Measurements from ENCODE around the gene PDGFC. TPM values are rescaled to one million over a fixed set of nuclear protein-coding genes. Genes with fewer than 3 reads are reported as not detected.
A peak's percentile ranks its signal among the peaks of the same experiment; 100 is the strongest.

PDGFC gene
- total RNA-seq, 1 experiment from 2014 or later: 64.5 TPM

DNA sequence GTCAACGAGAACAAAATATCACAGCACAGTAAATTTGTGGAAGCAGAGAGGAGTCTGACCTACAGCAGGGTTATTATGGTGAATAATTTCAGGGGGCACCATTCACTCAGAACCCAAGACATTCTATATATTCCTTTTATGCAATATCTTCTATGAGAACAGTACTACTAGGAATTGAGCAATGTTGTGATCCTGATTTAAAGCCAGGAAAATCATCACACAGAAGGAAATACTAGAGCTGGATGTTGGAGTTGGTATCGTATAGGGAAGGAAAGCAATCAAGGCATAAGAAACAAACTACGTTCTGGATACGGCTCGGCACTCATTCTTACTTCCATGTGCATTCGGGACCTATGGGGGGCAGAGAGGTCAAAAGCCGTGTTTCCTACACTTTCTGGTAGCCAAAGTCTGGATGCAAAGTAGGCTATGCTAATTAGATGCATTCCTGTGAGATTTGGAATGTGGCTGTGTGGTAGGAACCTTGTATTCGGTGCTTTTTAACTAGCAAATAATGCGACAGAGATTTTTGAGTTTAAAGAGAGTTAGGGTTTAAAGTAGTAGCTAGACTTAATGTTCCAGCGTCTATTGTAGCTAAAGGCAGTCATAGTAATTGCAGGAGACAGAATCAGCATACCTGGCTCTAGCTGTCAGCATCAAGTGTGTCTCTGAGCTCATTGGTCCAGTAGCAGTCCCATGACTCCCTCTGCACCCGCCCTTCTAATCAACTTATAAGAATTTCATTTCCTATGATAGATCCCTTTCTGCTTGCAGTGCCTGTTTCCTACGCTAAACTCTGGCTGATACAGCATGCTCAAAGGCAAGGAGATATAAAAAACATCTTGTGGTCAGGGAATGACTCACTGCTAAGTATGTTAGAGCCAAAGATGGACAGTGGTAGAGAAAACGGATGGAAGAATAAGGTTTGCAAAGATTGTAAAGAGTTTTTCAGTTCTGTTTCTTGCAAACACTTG, 43.3 kb upstream of the PDGFC start:
- DNase-seq: peak; percentile 12
- TF ChIP-seq, protein P1, sequence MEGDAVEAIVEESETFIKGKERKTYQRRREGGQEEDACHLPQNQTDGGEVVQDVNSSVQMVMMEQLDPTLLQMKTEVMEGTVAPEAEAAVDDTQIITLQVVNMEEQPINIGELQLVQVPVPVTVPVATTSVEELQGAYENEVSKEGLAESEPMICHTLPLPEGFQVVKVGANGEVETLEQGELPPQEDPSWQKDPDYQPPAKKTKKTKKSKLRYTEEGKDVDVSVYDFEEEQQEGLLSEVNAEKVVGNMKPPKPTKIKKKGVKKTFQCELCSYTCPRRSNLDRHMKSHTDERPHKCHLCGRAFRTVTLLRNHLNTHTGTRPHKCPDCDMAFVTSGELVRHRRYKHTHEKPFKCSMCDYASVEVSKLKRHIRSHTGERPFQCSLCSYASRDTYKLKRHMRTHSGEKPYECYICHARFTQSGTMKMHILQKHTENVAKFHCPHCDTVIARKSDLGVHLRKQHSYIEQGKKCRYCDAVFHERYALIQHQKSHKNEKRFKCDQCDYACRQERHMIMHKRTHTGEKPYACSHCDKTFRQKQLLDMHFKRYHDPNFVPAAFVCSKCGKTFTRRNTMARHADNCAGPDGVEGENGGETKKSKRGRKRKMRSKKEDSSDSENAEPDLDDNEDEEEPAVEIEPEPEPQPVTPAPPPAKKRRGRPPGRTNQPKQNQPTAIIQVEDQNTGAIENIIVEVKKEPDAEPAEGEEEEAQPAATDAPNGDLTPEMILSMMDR (IDR thresholded peaks at IDR 0.05; ENCODE audit: unreplicated experiment): no peak
- Mint-ChIP-seq H3K9me3 (ENCODE audit: low read depth, unreplicated experiment) (no peaks in the 10 kb centered on the region), H3K27me3 (ENCODE audit: unreplicated experiment) (no peaks in the 10 kb centered on the region), H3K27ac (ENCODE audit: unreplicated experiment) (no peak overlapping the region), H3K4me3 (ENCODE audit: low read depth, unreplicated experiment) (no peak overlapping the region), H3K36me3 (ENCODE audit: insufficient read depth, unreplicated experiment) (no peaks in the 10 kb centered on the region), H3K4me1 (ENCODE audit: low read depth, unreplicated experiment) (peaks cover 9% of the 10 kb centered on the region)
- CTCF ChIA-PET: interaction anchor here (1.0 kb wide), 2 partner anchors 15 to 31 kb away, joined by 3 to 4 read pairs; no protein-coding TSS in a partner anchor
- BruUV-seq (replicated peaks): no TSS peak
- intact Hi-C loops (cut with micrococcal nuclease; ENCODE audit: unreplicated experiment): no loop called here

- TF ChIP-seq, protein P1 (IDR thresholded peaks at IDR 0.05; ENCODE audit: unreplicated experiment): no peak
- Mint-ChIP-seq H3K27me3 (ENCODE audit: unreplicated experiment) (no peaks in the 10 kb centered on the region), H3K36me3 (ENCODE audit: insufficient read depth, unreplicated experiment) (no peaks in the 10 kb centered on the region), H3K4me1 (ENCODE audit: low read depth, unreplicated experiment) (peaks cover 9% of the 10 kb centered on the region), H3K27ac (ENCODE audit: unreplicated experiment) (no peak overlapping the region), H3K9me3 (ENCODE audit: low read depth, unreplicated experiment) (no peaks in the 10 kb centered on the region), H3K4me3 (ENCODE audit: low read depth, unreplicated experiment) (no peak overlapping the region)
- intact Hi-C loops (cut with micrococcal nuclease; ENCODE audit: unreplicated experiment): no loop called here
- DNase-seq: no peak
- CTCF ChIA-PET: interaction anchor here (1.2 kb wide), 1 partner anchor 15 kb away, joined by 3 read pairs; no protein-coding TSS in a partner anchor
- BruUV-seq (replicated peaks): no TSS peak
These were observed 42.1 kb upstream of the PDGFC start for GRCh38 chr4:157013656-157014055.

DNA sequence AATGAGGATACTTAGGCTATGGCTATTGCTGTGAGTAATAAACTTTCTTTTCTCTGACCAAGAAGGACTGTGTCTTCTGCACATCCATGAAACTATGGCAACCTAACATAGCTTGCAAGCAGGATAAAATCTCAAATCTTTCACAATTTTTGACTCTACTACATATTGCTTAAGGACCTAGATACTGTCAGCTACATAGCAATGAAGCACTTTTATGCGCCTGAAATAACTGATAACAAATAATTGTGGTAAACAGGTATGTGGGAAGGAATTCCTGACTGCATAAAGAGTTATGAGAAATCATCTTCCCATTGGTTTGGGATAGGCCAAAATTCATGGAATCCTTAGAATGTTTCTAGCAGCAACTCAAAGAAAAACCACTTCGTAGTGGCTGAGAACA, 41.2 kb upstream of the PDGFC start:
- CTCF ChIA-PET: interaction anchor here (1.2 kb wide), 1 partner anchor 14 kb away, joined by 3 read pairs; no protein-coding TSS in a partner anchor
- intact Hi-C loops (cut with micrococcal nuclease; ENCODE audit: unreplicated experiment): no loop called here
- H3K4me1 Mint-ChIP-seq (ENCODE audit: low read depth, unreplicated experiment): peaks cover 9% of the 10 kb centered on the region
- DNase-seq: no peak
- no peak overlapping the region for H3K4me3 Mint-ChIP-seq (ENCODE audit: low read depth, unreplicated experiment)
- H3K36me3 Mint-ChIP-seq (ENCODE audit: insufficient read depth, unreplicated experiment): no peaks in the 10 kb centered on the region
- H3K27ac Mint-ChIP-seq (ENCODE audit: unreplicated experiment): no peak overlapping the region
- TF ChIP-seq, protein P1 (IDR thresholded peaks at IDR 0.05; ENCODE audit: unreplicated experiment): no peak
- BruUV-seq (replicated peaks): no TSS peak
- no peaks in the 10 kb centered on the region for H3K9me3 Mint-ChIP-seq (ENCODE audit: low read depth, unreplicated experiment)
- H3K27me3 Mint-ChIP-seq (ENCODE audit: unreplicated experiment): no peaks in the 10 kb centered on the region

- Mint-ChIP-seq H3K4me1 (ENCODE audit: low read depth, unreplicated experiment) (peaks cover 9% of the 10 kb centered on the region), H3K36me3 (ENCODE audit: insufficient read depth, unreplicated experiment) (no peaks in the 10 kb centered on the region), H3K4me3 (ENCODE audit: low read depth, unreplicated experiment) (no peak overlapping the region), H3K27me3 (ENCODE audit: unreplicated experiment) (no peaks in the 10 kb centered on the region), H3K27ac (ENCODE audit: unreplicated experiment) (no peak overlapping the region), H3K9me3 (ENCODE audit: low read depth, unreplicated experiment) (no peaks in the 10 kb centered on the region)
- no peak for DNase-seq
- intact Hi-C loops (cut with micrococcal nuclease; ENCODE audit: unreplicated experiment): no loop called here
- CTCF ChIA-PET: no interaction called here
- BruUV-seq (replicated peaks): no TSS peak
- TF ChIP-seq, protein P1 (IDR thresholded peaks at IDR 0.05; ENCODE audit: unreplicated experiment): no peak
These were observed 40.7 kb upstream of the PDGFC start for GRCh38 chr4:157012296-157012695.

All from Calu3 (cell line).